Large intestine (tissue), 3 donors: ENCODE results near the gene DNAAF8. TPM values are rescaled to one million over a fixed set of nuclear protein-coding genes. Genes with fewer than 3 reads are reported as not detected.
"Not testable (repeated sequence)": the region's sequence is repeated elsewhere in the genome, so short reads cannot be mapped to it uniquely, and the experiment has no call there.

Experiments used
- DNase-seq, 2 donors: peaks; one replicate each; pipeline versions ENCODE4 v3.0.0 to v3.0.0-alpha.2; 2013
- H3K27ac ChIP-seq: one replicate; pipeline ENCODE4 v1.5.1; 2013; ENCODE audit warnings: low read length
- H3K27me3 ChIP-seq: 2 replicates; pipeline ENCODE4 v1.6.1; 2013; ENCODE audit warnings: low read length; ENCODE audit not compliant: control insufficient read depth, insufficient read depth
- H3K36me3 ChIP-seq: 2 replicates; pipeline ENCODE4 v1.6.1; 2013; ENCODE audit warnings: low read length; ENCODE audit not compliant: control insufficient read depth, insufficient read depth
- H3K4me1 ChIP-seq: one replicate; pipeline ENCODE4 v1.6.1; 2013; ENCODE audit warnings: low read length; ENCODE audit not compliant: control insufficient read depth, insufficient read depth
- H3K4me3 ChIP-seq: one replicate; pipeline ENCODE4 v1.5.1; 2013; ENCODE audit warnings: low read length
- H3K9me3 ChIP-seq: one replicate; pipeline ENCODE4 v1.6.1; 2013; ENCODE audit warnings: mild to moderate bottlenecking, low read depth, low read length, moderate library complexity; ENCODE audit not compliant: control insufficient read depth
- WGBS: methylation state at CpG from one replicate; pipeline ENCODE4 v1.1.5; 2013; ENCODE audit warnings: low lambda C conversion rate; ENCODE audit not compliant: insufficient coverage; 5-methylcytosine and 5-hydroxymethylcytosine counted together
- polyA plus RNA-seq: library from polyadenylated mRNA; unstranded; fragments of 120-200 nt; gene quantifications from one replicate; pipeline ENCODE4 v1.2.1, GENCODE V29; 2013

The DNAAF8 gene
- polyA plus RNA-seq, 1 donor: 0.78 TPM

DNA sequence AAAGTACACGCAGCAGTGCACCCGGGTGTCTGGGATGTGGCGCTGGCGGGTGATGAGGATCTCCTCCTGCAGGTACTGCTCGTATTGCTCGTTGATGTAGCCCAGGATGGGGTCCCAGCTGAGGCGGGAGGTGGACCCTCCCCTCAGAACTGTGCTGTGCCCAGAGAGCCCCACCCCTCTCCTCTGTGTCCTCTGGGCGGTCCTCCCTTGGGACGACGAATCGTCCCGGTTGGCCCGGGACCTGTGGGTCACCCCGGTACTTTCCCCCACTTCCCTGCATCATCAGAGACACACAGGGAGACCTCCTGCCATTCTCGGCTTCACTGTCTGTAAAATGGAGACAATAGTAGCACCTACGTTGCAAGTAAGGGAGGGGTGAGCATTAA is 49.6 kb downstream of the DNAAF8 start:
- no peak overlapping the region for H3K4me3 ChIP-seq
- WGBS: no CpG with 5 or more reads among the region's 16 CpGs
- no peak overlapping the region for H3K27ac ChIP-seq
- H3K9me3 ChIP-seq: no peaks in the 10 kb centered on the region
- DNase-seq: no peak
- no peaks in the 10 kb centered on the region for H3K36me3 ChIP-seq
- peaks cover 14% of the 10 kb centered on the region for H3K4me1 ChIP-seq
- H3K27me3 ChIP-seq: no peaks in the 10 kb centered on the region

GRCh38 chr16:4784444-4784987 is 50.2 kb downstream of the DNAAF8 start:
- peaks cover 14% of the 10 kb centered on the region for H3K4me1 ChIP-seq
- not testable (repeated sequence) for H3K4me3 ChIP-seq, H3K27ac ChIP-seq, H3K36me3 ChIP-seq, H3K9me3 ChIP-seq, H3K27me3 ChIP-seq, DNase-seq
- WGBS: 100% methylated on average over 2 of the region's 14 CpGs

GRCh38 chr16:4785758-4786433 is 51.6 kb downstream of the DNAAF8 start:
- no CpG with 5 or more reads among the region's 23 CpGs for WGBS
- DNase-seq: no peak
- Histone ChIP-seq H3K36me3 (no peaks in the 10 kb centered on the region), H3K4me1 (peaks cover 14% of the 10 kb centered on the region), H3K4me3 (no peak overlapping the region), H3K27ac (no peak overlapping the region), H3K27me3 (no peaks in the 10 kb centered on the region), H3K9me3 (no peaks in the 10 kb centered on the region)

- no peaks in the 10 kb centered on the region for H3K27me3 ChIP-seq
- WGBS: no CpG with 5 or more reads among the region's 8 CpGs
- H3K9me3 ChIP-seq: no peaks in the 10 kb centered on the region
- H3K36me3 ChIP-seq: no peaks in the 10 kb centered on the region
- no peak overlapping the region for H3K4me3 ChIP-seq
- DNase-seq: no peak
- H3K27ac ChIP-seq: no peak overlapping the region
- peaks cover 14% of the 10 kb centered on the region for H3K4me1 ChIP-seq
Measured at GRCh38 chr16:4787068-4787467, 52.7 kb downstream of the DNAAF8 start.

DNA sequence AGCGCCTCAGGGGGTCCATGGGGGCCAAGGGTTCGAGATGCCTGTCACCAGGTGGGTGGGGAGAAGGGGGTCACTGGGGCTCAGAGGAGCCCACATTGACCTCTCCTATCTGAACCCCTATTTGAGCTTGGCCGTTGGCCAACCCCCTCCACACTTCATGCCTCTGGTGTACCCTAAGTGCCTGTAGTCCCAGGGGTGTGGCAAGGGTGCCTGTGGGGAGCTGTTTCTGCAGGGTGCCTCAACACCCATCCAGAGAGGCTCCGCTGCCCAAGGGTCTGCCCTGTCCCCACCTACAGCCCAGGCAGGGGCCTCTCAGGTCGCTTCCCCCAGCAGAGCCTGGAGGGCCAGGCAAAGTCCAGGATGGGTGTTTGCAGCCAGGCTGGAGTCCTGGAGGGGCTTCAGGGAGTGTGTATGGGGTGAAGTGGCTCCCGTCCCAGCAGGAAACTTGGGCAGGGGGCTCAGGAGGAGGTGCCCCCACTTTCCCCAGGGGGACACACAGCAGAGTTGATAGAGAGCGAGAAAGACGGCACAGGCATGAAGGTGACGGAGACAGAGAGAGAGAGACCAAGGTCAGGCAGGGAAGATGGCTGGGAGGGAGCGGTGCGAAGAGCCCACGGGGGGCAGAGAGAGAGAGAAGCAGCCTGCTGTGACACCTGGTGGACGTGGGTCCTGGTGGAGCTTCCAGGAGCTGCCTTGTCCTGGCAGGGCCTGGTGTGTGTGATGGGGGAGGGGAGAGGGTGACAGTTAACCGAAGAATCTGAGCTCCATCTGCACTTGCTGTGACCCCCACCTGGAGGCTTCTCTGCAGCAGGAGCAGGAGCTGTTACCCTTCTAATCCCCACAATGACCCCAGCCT is 53.5 kb downstream of the DNAAF8 start, which contains the start of gene SEPTIN12:
TSS of gene SEPTIN12 (minus strand) at position 719 of the 856 bp plus-strand sequence. CDS start at position 19, 700 bp downstream.
- Histone ChIP-seq H3K36me3 (no peaks in the 10 kb centered on the region), H3K27ac (peak within 1 kb of the TSS; percentile 49), H3K9me3 (no peaks in the 10 kb centered on the region), H3K27me3 (no peaks in the 10 kb centered on the region), H3K4me1 (peaks cover 14% of the 10 kb centered on the region), H3K4me3 (no peak within 1 kb of the TSS)
- DNase-seq: no peak
- WGBS: 60% methylated on average over 1 of the region's 14 CpGs

DNA sequence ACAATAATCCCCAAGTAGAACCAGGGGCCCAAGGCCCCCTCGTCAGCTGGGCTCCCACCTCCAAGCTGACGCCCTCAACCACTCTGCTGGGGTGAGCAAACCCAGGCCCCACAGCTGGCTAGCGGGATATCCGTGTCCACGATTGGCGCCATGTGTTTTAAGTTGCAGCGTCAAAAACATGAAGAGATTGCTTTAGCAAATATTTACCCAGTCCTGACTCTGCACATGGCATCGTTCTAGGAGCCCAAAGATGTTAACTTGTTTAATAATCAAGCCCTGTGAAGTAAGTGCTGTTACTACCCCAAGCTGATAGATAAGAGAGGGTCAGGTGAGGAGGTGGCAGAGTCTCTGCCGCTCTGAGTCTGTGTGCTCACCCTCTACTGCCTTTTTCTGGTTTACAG is 54.2 kb downstream of the DNAAF8 start:
- no CpG with 5 or more reads among the region's 9 CpGs for WGBS
- H3K36me3 ChIP-seq: no peaks in the 10 kb centered on the region
- peak overlapping the region; percentile 49 for H3K27ac ChIP-seq
- H3K27me3 ChIP-seq: no peaks in the 10 kb centered on the region
- H3K4me3 ChIP-seq: no peak overlapping the region
- H3K4me1 ChIP-seq: peaks cover 14% of the 10 kb centered on the region
- H3K9me3 ChIP-seq: no peaks in the 10 kb centered on the region
- DNase-seq: peak; percentile 51 to 75

GRCh38 chr16:4788910-4789309 is 54.6 kb downstream of the DNAAF8 start:
- Histone ChIP-seq H3K4me3 (no peak overlapping the region), H3K27ac (peak overlapping the region; percentile 49), H3K4me1 (peaks cover 14% of the 10 kb centered on the region), H3K27me3 (no peaks in the 10 kb centered on the region), H3K9me3 (no peaks in the 10 kb centered on the region), H3K36me3 (no peaks in the 10 kb centered on the region)
- no CpG with 5 or more reads among the region's 7 CpGs for WGBS
- no peak for DNase-seq

- WGBS: 83% methylated on average over 1 of the region's 10 CpGs
- no peaks in the 10 kb centered on the region for H3K27me3 ChIP-seq
- DNase-seq: no peak
Measured at GRCh38 chr16:4790261-4790660, 55.9 kb downstream of the DNAAF8 start.

DNA sequence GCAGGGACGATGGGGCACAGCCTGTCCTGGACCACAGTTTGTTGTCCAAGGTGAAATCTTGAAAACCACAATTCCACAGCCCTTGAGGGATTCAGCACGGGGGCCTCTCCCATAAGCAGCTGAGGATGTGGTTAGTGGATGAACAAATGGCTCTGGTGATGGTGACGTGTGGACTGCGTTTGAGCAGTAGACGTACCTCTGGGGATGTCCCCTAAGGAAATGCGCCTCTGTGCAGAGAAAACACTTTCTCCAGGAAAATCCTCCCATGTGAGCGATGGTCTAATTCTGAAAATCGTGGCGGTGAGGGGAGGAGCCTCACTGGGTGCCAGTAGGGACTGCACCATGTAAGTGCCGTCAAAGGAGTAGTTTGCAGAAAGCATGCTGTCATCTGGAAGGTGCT is 56.5 kb downstream of the DNAAF8 start:
- Histone ChIP-seq H3K4me1 (peaks cover 19% of the 10 kb centered on the region), H3K27ac (no peak overlapping the region), H3K27me3 (no peaks in the 10 kb centered on the region), H3K36me3 (no peaks in the 10 kb centered on the region), H3K9me3 (no peaks in the 10 kb centered on the region), H3K4me3 (no peak overlapping the region)
- WGBS: no CpG with 5 or more reads among the region's 10 CpGs
- no peak for DNase-seq

More at GRCh38 chr16:4790261-4790660, 55.9 kb downstream of the DNAAF8 start:
- Histone ChIP-seq H3K4me3 (no peak overlapping the region), H3K9me3 (no peaks in the 10 kb centered on the region), H3K36me3 (no peaks in the 10 kb centered on the region), H3K27ac (no peak overlapping the region), H3K4me1 (peaks cover 17% of the 10 kb centered on the region)

GRCh38 chr16:4792951-4793513 is 58.7 kb downstream of the DNAAF8 start:
- DNase-seq: no peak
- Histone ChIP-seq H3K36me3 (peaks cover 8% of the 10 kb centered on the region), H3K27me3 (no peaks in the 10 kb centered on the region), H3K9me3 (no peaks in the 10 kb centered on the region), H3K27ac (no peak overlapping the region), H3K4me1 (peaks cover 23% of the 10 kb centered on the region), H3K4me3 (no peak overlapping the region)
- WGBS: 80% methylated on average over 1 of the region's 13 CpGs
